22Rv1 (cell line): ENCODE data around the gene MTCL1.

Experiments used
- CTCF ChIP-seq: fragments of 450-650 bp; IDR thresholded peaks from 2 replicates; pipeline ENCODE4 v1.5.1; 2017; ENCODE audit warnings: mild to moderate bottlenecking
- ZFX ChIP-seq: fragments of 450-650 bp; IDR thresholded peaks from 2 replicates; pipeline ENCODE4 v1.6.1; 2017; ENCODE audit warnings: antibody characterized with exemption, borderline replicate concordance

- TF ChIP-seq CTCF, result no peak
- TF ChIP-seq ZFX, result no peak
Observed at GRCh38 chr18:8868779-8869415, 163.5 kb downstream of the MTCL1 start.
